Stomach smooth muscle (tissue), 2 donors: Measurements from ENCODE around the gene ETFB.
A peak's percentile ranks its signal among the peaks of the same experiment; 100 is the strongest.

Source experiments
- H3K27ac ChIP-seq: one replicate; pipeline ENCODE4 v1.7.0; 2013; ENCODE audit warnings: mild to moderate bottlenecking, low read length, inconsistent platforms
- H3K27me3 ChIP-seq, 2 donors: one replicate each; pipeline ENCODE4 v1.7.0; 2013; ENCODE audit warnings: low read length in 2 of 2; ENCODE audit not compliant: insufficient read depth in 2 of 2, control insufficient read depth in 1 of 2
- H3K36me3 ChIP-seq, 2 donors: one replicate each; pipeline ENCODE4 v1.7.0; 2013; ENCODE audit warnings: low read length in 2 of 2; ENCODE audit not compliant: control insufficient read depth in 2 of 2, insufficient read depth in 2 of 2
- H3K4me1 ChIP-seq: one replicate; pipeline ENCODE4 v1.7.0; 2013; ENCODE audit warnings: low read length; ENCODE audit not compliant: control insufficient read depth, insufficient read depth
- H3K4me3 ChIP-seq, 2 donors: one replicate each; pipeline ENCODE4 v1.7.0; 2013; ENCODE audit warnings: low read length in 2 of 2
- H3K9ac ChIP-seq, 2 donors: one replicate each; pipeline ENCODE4 v1.7.0; 2013; ENCODE audit warnings: low read length in 2 of 2, mild to moderate bottlenecking in 1 of 2
- H3K9me3 ChIP-seq, 2 donors: one replicate each; pipeline ENCODE4 v1.7.0; 2013; ENCODE audit warnings: low read length in 2 of 2; ENCODE audit not compliant: control insufficient read depth in 2 of 2
- donor health status: healthy.
- donor health status: Pancreatic carcinoma.

Gene ETFB

DNA sequence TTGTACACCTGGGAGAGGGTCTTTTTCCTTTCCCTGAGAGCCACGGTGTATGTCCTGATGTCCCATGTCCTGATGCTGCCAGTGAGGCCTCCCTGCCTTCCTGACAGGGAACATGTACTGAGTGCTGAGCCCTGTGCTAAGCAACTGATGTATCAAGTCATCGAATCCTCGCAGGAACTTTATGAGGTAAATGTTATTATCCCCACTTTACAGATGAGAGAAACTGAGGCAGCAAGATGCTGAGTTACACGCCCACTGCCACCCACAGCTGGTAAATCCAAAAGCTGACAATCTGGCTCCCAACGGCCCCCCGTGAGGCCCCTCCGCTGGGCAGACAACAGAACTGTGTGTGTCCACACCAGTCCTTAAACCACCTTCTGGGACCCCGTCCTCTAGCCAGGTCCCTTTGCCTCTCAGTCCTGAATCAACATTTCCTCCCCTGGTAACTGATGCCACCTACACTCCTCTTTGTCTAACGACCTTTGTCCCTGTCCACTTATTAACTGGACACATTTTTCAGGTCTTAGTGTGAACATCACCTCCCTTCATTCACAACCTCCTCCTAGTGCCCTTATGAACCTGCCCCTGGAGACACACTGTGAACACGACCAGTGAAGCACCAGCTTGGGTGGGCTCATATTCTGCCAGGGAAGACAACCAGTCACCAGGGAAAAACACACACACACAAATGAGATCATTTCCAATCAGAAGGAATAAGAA is 18.8 kb downstream of the ETFB start:
- no peaks in the 10 kb centered on the region for H3K9me3 ChIP-seq
- no peaks in the 10 kb centered on the region for H3K4me1 ChIP-seq
- H3K4me3 ChIP-seq: no peak overlapping the region
- H3K27me3 ChIP-seq: no peaks in the 10 kb centered on the region
- H3K9ac ChIP-seq: no peak overlapping the region
- H3K36me3 ChIP-seq: peaks cover 20 to 48% of the 10 kb centered on the region in 2 donors
- no peak overlapping the region for H3K27ac ChIP-seq

DNA sequence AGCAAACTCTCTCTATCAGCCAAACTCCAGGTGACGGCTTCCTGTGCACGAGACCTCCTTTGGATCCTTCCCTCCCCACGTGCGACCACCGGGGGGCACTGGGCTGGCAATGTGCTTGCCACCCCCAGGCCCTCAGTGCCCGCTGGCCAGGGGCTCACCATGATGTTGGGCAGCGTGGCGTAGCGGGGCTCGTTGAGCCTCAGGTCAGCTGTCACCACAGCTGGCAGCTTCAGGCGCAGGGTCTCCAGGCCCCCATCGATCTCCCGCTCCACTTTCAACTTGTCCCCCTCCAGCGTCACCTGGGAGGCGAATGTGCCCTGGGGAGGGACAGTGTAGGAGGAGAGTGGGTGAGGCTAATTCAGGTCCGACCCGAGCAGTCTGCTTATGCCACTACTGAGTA is 19.4 kb downstream of the ETFB start:
- Histone ChIP-seq H3K27ac (no peak overlapping the region), H3K4me3 (no peak overlapping the region), H3K9me3 (no peaks in the 10 kb centered on the region), H3K4me1 (peaks cover 3% of the 10 kb centered on the region), H3K36me3 (peaks cover 17 to 43% of the 10 kb centered on the region in 2 donors), H3K27me3 (no peaks in the 10 kb centered on the region), H3K9ac (no peak overlapping the region)

DNA sequence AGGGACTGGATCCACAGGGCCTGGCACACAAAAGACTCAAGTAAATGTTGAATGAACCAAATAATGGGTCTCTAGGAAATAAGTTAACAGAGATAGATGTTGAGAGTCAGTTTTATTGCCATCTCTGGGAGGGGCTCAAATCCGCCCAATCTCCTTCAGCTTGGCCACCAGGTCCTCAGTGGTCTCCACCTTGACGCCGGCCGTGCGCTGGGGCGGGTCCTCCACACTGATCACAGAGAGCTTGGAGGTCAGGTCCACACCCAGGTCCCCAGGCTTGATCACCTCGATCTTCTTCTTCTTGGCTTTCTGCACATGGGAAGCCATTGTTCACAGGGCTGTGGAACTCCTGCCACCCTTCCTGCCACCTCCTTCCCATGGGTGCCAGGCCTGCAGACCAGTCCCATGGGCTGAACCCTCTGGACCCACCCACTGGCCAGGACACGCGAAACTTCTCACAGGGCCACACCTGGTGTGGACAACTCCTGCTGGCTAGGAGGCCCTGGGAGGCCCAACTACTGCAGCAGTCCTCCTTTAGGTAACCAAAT is 21.0 kb downstream of the ETFB start:
- Histone ChIP-seq H3K4me3 (no peak overlapping the region), H3K36me3 (peaks cover 10 to 30% of the 10 kb centered on the region in 2 donors)

DNA sequence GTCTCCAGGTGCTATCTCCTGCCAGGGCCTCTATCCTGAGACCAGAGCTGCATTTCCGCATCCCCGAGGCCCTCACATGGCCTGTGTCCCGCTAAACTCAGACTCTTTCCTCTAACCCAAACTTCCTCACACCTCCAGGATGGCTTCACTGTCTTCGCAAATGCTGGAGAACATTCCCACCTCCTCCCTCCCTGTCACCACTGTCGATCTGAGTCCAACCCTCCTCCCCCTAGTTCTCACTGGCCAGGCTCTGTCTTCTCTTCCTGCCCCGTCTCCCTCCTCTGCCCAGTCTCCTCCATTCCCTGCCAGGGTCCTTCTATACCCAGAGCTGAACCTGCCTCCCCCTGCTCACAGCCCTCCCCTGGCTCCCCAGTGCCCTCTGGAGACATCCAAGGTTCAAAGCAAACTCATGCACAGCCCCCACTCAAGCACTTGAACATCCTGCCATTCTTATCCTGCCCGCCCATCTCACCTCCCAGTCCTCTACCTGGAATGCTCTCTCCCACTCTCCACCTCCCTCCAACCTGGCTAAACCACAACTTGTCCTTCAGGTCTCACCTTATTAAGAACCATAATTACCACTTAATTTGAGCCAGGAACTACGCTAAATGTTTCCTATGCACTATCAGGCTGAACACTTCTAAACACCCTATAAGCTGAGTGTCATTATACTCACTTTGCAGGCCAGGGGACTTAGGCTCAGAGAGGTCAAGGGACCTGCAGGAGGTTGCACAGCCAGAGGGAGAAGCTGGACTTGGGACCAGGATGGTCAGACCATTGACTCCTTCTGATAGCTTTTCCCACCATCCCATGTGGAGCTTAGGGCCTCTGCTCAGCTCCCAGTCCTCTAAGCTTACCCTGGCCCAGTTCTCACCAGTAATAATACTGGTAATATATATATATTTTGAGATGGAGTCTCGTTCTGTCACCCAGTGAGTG is 23.3 kb downstream of the ETFB start:
- Histone ChIP-seq H3K27me3 (no peaks in the 10 kb centered on the region), H3K4me3 (no peak overlapping the region), H3K36me3 (peaks cover 7 to 28% of the 10 kb centered on the region in 2 donors), H3K9ac (no peak overlapping the region), H3K4me1 (peaks cover 23% of the 10 kb centered on the region), H3K9me3 (no peaks in the 10 kb centered on the region), H3K27ac (peak overlapping the region; percentile 53)

More for the DNA sequence above, 21.0 kb downstream of the ETFB start:
- H3K9me3 ChIP-seq: no peaks in the 10 kb centered on the region
- H3K4me1 ChIP-seq: peaks cover 16% of the 10 kb centered on the region
- no peak overlapping the region for H3K27ac ChIP-seq
- no peak overlapping the region for H3K9ac ChIP-seq
- no peaks in the 10 kb centered on the region for H3K27me3 ChIP-seq

DNA sequence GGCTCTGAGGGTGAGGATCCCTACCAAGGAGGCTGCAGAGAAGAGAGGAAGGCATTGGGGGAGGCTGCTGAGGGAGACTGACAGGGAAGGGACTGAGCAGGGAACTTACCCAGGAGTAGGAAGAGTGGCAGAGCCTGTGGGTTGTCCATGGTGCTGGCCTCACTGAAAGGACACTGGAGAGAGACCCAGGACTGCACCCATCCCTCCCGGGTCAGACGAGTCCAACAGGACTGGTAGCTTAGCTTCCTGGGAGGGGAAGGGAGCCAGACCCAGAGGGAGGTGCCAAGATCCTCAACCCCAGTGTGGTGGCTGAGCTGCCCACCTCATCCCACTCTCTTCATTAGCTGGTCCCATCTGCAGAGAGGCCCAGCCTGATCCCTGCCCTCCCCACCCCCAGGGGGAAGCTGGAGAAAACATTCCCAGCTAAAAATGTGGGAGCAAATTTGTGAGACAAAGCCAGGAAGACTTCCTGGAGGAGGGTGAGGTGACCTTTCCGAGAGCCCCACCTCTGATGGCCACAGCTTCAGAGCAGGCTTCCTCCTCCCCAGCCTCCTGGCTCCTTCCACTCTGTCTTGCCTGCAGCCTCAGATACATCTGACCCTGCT is 24.1 kb downstream of the ETFB start, which contains the start of gene VSIG10L:
Gene VSIG10L, minus strand, starts transcription at position 164 of the 605 bp plus-strand sequence. Its CDS starts 15 bp downstream, at position 149.
- peaks cover 7 to 23% of the 10 kb centered on the region in 2 donors for H3K36me3 ChIP-seq
- no peak within 1 kb of the TSS for H3K4me3 ChIP-seq
- no peak within 1 kb of the TSS for H3K9ac ChIP-seq
- H3K9me3 ChIP-seq: no peaks in the 10 kb centered on the region
- peaks cover 23% of the 10 kb centered on the region for H3K4me1 ChIP-seq
- no peaks in the 10 kb centered on the region for H3K27me3 ChIP-seq
- peak within 1 kb of the TSS; percentile 76 for H3K27ac ChIP-seq

DNA sequence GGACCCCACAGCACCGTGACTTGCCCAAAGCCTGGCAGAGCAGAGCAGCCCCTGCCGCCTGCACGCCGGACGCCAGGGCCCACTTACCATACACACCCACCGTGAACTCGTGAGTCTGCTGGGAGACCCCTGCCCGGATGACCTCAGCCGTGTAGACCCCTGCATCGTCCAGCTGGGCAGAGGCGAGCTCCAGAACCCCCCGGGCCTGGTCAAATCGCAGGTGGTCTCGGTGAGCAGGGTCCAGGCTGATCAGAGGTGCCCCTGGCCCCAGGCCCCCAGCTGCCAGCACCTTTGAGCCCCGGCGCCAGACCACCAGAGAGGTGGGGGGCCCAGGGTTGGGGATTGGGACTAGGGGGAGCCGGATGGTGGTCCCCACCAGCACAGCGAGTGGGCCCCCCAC is 25.1 kb downstream of the ETFB start:
- no peaks in the 10 kb centered on the region for H3K27me3 ChIP-seq
- H3K9ac ChIP-seq: peak overlapping the region in 1 of 2 donors; percentile 63
- no peaks in the 10 kb centered on the region for H3K9me3 ChIP-seq
- peaks cover 23% of the 10 kb centered on the region for H3K4me1 ChIP-seq
- peak overlapping the region; percentile 76 for H3K27ac ChIP-seq
- no peak overlapping the region for H3K4me3 ChIP-seq
- peaks cover 7 to 13% of the 10 kb centered on the region in 2 donors for H3K36me3 ChIP-seq

DNA sequence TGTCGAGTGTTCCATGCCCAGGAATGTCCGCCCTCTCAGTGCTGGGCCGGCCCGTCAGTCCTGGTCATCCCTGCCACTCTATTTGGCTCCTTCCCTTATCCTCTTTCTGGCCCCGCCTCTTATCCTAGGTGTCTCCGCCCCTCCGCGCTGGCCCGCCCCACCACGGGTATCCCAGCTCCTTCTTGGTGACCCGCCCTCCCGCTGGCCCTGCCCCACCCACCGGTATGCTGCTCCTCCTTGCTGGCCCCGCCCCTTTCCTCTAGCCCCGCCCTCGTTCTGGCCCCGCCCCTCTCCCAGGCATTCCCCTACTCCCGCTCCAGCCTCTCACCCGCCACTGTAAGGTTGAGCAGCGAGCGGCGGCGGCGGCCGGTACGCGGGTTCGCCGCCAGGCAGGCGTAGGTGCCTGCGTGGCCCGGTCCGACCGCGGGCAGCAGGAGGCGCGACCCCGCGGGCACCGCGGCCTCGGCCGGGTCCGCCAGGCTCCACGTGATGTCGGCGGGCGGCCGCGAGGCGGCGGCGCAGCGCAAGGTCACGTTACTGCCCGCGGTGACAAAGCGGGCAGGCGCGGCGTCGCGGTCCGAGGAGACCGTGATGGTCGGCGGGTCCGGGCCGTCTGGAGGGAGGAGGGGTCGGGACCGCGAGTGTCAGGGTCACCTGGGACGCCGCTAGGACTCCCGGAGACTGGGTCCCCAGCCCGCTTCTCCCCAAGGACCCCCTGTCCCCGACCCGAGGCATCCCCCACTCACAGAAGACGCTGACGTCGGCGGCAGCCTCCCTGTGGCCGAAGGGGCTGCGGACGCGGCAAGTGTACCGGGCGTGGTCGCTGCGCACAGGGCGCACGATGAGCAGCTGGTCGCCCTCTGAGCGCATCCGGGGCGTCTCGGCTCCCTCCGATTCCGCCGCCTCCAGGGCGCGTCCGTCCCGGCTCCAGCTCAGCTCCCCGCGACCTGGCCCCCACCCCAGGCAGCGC is 26.2 kb downstream of the ETFB start:
- Histone ChIP-seq H3K4me3 (peak overlapping the region; percentile 64 to 80), H3K4me1 (peaks cover 23% of the 10 kb centered on the region), H3K27ac (peak overlapping the region; percentile 76), H3K9me3 (no peaks in the 10 kb centered on the region), H3K9ac (peak overlapping the region; percentile 63 to 68), H3K36me3 (peaks cover 4 to 5% of the 10 kb centered on the region in 2 donors), H3K27me3 (no peaks in the 10 kb centered on the region)

DNA sequence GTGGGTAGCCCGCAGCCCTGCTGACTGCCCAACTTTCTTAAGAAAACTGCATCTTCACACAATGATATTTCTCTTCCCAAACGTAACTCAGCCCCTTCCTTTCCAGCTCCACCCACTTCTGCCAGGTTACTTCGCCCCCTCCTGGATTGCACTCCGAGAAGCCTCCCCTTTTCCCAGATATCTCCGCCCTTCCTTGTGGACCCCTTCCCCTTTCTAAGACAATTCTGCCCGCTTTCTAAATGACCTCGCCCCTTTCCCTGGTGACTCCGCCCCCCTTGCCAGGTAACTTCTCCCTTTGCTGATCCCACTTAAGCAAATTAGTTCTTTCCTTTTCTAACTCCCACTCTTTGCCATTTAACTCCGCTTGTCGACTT is 26.9 kb downstream of the ETFB start:
- no peaks in the 10 kb centered on the region for H3K36me3 ChIP-seq
- peak overlapping the region; percentile 74 for H3K27ac ChIP-seq

DNA sequence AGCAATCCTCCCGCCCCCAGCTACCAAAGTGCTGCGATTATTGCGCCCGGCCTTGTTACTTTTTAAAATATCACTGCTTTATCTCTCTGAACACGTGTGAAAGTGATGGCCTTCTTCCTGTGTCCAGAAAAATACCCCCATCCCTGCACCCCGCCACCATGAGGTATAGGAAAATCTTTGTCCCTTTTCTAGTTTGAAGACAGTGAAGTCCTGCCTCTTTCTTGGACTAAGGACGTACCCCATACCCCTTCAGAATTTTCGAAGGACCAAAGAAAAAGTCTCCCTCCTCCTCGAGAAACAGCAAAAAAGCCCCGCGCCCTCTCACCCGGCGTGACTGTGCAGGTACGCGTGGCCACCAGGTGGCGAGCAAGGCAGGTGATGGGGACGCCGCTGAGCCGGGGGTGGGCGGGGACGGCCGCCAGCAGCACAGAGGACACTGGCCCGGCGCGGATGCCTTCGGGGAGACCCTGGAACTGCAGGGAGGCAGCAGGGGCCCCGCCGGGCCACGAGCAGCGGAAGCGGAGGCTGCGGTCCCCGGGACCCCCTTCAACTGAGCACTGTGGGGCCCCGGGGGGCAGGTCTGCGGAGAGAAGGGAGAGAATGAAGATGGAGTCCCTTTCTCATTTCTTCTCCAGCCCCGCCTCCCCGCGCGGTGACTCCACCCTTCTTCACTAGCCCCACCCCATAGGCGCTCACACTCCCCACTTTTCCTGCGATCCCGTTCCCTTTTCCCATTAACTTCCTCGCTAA is 27.4 kb downstream of the ETFB start:
- Histone ChIP-seq H3K27me3 (no peaks in the 10 kb centered on the region), H3K36me3 (no peaks in the 10 kb centered on the region), H3K4me1 (peaks cover 23% of the 10 kb centered on the region), H3K4me3 (peak overlapping the region; percentile 64 to 80), H3K27ac (peak overlapping the region; percentile 74), H3K9me3 (no peaks in the 10 kb centered on the region), H3K9ac (peak overlapping the region; percentile 43 to 58)

More for the DNA sequence above, 26.9 kb downstream of the ETFB start:
- Histone ChIP-seq H3K4me3 (peak overlapping the region; percentile 64 to 80), H3K27me3 (no peaks in the 10 kb centered on the region), H3K9ac (peak overlapping the region; percentile 57 to 58), H3K9me3 (no peaks in the 10 kb centered on the region), H3K4me1 (peaks cover 23% of the 10 kb centered on the region)
